HK-2 (cell line): ENCODE measurements around the gene NUB1.

Experiments
- DNase-seq: peaks from one replicate; pipeline ENCODE4 v3.0.0-alpha.2; 2018; ENCODE audit not compliant: unreplicated experiment

Gene NUB1

DNA sequence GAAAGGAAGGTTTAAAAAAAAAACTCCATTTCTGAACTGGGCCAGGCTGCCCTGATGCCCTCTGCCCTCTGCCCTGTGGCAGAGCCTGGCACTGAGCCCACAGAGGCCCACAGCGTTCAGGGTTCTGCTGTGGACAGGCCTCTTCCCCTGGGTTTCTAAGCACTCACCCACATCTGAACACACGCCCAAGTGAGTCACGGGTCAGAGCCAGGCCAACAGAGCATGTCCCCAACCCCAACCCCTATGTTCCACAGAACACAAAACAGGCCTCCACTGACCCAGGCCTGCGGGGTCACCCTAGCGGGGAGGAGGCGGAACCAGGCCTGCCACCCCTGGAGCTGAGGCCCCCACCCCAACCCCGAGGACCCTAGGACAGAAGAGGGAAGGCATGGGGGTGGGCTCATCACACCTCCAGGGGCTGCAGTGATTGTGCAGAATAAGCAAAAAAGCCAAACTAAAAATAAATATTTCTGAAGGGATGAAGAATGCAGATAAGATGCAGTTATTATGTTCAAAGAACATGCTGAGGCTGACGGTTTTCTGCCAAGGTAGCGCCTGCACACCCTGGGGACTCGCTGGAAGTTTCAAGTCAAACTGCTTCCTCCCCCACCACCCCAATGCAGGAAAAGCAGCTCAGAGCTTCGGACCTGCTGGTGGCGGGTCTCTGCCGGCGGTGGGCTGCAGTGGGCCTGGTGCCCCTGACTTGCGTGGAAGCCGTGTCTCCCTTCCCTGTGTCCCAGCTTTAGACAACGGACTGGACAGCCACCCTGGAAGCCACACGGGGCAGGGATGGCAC, 62.8 kb downstream of the NUB1 start:
- no peak for DNase-seq

DNA sequence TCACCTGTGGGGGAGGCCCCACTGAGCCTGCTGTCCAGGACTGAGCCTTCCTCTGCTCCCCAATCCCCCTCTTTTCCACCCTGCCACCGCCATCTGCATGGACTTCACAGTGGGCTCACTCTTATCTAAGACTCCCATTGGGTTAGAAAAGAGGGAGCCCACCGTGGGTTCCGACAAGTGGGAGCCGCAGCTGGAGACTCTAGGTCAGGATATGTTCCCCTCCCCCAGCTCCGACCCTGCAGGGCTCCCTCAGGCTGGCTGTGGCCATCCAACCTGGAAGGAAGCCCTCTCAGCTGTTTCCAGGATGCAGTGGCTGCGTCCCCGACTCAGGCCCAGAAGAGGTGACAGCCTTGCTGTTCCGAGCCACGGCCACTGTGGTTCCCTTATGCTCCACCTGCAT, 63.4 kb downstream of the NUB1 start:
- no peak for DNase-seq

DNA sequence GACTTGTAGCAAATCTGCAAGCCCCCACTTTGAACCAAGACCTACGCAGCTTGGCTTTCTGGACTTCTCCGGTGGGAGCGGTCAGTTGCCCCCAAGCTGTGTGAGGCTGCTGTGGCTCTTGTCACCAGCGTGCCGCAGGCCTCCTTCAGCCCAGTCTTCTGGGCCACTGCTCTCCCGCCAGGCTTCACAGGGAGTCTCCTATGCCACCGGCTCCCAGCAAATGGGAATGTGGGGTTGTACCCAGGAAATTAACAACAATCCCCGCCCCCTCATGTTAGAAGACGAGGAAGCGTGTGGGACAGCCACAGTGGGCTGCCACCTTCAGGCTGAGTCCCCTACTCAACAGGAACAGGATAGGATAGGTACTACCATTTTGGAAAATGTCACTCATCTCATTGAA, 64.0 kb downstream of the NUB1 start:
- no peak for DNase-seq

DNA sequence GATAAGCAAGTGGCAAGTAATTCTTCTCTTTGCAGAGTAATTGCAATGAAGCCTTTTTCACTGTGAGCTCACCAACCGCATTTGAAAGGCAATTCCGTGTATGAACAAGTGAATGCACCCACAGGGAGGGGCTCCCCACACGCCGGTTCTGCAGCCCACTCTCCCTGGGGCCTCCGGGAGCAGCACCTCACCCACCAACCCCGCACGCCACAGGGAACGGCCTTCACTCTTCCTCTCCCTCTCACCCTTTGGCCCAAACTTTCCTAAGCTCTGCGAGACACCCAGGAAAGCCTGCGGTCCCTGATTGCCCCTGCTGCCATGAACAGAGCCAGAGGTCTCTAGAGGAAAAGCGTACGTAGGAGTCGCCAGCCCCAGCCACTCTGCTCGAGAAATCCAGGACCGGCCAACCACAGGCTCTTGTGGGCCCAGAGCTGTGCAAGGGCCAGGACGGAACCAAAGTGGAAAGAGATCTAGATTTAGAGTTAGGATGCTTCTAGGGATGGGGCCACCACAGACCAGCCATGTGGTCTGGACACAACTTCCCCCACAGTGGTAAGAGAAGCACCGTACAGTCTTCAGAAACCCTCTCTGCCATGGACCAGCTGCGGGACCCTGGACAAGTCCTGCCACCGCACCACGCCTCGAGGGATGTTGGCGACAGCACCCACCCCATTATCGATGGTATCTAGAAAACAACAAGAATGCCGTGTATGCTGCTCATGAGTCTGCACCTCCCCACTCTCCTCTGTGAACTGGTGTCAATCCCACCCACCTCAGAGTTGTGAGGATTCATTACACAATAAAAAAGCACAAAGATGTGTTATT, 64.7 kb downstream of the NUB1 start:
- DNase-seq = no peak

DNA sequence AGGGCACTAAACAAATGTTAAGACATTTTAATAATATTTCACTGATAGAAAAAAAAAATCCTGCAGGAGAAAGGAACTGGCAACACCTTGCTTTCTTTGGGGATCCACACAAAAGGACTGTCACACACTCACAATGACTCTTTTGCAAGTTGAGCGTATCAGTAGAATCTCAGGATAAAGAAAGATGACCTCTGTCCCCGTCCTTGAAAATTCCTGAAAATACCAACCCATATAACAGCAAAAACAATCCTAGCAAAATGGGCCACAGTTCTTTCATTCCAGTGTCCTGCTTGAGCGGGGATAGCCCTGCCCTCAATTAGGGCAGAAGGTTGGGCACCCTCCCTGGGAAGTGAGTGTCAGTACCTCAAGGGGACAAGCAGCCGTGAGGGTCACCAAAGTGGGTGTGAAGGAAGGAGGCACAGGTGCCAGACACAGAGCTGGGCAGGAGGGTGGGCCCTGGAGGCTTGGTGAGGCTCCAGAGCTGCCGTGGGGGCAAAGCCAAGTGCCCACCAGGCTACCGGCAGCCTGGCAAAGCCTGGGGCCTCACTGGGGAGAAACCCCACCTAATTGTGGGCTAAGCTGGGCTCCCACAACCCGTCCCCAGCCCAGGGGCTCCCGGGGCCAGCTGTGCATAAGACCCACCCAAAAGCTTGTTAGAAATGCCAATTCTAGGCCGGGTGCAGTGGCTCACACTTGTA, 65.4 kb downstream of the NUB1 start:
- DNase-seq = no peak

DNA sequence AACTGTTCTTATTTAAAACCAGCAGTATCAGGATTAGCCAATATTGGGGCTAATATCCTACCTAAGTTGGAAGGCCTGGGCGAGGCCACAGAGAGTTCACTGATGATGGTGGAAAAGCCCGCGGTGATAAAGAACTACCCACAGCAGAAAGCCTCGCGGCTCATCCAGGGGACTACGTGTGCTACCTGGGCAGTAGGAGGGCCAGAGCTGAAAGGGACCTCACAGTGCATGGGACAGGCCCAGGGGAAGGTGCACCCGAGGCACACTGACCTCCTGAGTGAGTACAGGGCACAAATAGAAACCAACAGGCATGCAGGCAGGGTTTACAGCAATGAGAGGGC, 66.9 kb downstream of the NUB1 start:
- no peak for DNase-seq

DNA sequence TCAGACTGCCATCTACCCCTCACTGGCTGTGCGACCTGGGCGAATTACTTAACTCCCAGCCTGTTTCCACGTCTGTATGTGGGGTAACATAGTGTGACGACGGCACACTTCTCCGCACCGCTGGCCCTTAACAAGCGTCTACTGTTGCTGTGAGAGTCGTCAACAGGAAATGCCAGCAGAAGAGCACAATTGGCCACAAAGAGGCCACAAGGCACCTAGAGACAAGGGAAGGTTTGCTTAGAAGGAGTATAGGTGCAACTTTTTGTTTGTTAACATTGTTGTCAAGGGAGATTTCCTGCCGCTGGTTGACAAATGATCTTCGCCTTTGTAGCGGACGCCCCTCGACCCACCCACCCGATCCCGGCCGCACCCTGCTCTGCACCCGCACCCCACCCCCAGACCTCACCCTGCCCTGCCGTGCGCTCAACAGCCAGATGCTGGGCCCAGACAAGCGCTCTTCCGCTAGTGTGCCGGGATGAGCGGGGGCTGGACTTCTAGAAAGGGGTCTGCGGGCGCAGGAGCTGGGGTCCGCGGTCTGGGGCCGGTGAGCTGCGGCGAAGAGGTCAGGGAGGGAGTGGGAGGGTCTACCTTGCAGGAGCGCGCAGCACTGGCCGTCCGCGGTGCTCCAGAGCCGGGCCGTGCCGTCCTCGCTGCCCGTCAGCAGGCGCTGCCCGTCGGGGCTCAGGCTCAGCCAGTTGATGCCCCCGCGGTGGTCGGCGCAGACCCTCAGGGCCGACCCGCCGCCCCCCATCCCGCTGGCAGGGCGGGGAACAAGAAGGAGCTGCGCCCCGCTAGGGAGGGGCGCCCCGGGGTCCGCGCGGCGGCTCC, 67.4 kb downstream of the NUB1 start:
- no peak for DNase-seq

DNA sequence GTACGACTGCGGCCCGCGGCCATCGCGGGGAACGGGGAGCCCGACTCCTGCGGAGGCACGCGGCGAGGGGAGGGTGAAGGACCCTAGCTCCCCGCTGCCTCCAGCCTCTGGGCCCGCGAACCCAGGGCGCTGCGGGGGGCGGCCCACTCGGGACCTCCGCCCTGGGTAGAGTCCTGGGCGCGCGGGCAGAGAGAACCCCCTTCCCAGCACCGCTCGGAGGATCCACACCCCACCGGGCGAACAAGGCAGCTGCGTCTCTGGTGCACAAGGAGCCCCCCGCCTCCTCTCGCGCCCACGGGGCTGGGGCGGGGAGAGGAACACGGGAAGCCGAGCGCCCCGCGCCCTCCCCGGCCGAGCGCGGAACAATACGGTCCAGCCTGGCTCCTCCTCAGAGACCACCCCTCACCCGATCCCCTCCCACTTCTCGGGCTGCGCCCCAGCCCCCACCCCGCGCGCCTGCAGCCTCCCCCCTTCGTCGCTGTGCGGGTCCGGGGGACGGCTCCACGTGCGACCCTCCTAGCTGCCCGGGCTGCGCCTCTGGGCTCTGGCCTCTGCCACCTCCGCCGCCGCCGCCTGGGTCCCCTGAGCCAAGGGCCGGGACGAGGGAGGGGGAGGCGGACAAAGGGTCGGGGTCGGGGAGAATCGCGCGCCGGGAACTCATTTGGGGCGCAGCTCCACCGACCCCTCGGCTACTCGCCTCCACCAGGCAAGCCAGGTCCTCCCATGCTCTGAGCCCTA, 68.2 kb downstream of the NUB1 start, which contains the start of gene WDR86:
Gene WDR86 (minus strand): TSS at position 372 of the 738 bp plus-strand sequence. CDS start 449 bp downstream, outside the sequence.
- DNase-seq = no peak

DNA sequence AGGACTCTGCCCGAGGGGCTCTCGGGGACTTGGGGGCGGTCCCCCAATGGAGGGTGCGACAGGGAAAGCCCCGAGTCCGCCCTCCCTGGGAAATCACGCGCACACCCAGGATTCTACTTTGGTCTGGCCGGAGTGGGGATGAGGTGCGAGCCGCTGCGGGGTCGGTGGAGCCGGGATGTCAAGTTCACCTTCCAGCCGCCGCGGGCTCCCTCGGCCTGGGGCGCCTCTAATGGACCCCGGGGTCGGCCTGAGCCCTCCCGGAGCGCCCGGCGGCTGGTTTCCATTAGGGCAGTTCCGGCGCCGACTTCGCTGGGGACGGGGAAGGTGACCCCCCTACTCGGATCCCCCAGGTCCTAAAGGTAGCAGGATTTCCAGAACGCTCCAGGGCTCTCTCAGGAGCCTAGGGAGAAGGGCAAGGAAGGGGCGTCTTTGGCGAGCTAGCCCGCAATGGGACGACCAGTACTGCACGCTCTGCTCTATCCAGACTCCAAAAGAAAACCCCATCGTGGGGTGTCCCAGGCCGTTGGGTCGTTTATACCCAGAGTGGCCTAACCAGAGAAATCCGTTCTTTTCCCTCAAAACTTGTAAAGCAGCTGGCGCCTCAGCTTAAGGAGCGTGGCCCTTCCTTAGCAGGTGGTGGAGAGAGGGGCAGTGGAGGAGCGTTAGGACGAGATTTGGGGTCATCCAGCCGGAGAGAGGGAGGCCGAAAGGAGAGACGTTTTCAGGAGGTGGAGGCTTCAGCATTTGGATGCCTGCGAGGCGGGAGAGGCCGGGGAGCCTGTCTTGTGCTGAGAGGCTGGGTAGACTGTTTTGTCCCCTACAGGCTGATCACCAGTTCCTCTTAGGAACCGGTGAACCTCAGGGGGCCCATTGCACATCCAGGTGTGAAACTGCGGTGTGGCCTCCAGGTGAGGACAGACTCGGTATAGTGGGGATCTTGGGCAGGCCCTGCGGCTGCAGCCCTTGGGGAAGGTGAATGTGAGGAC, 69.1 kb downstream of the NUB1 start:
- DNase-seq = no peak

DNA sequence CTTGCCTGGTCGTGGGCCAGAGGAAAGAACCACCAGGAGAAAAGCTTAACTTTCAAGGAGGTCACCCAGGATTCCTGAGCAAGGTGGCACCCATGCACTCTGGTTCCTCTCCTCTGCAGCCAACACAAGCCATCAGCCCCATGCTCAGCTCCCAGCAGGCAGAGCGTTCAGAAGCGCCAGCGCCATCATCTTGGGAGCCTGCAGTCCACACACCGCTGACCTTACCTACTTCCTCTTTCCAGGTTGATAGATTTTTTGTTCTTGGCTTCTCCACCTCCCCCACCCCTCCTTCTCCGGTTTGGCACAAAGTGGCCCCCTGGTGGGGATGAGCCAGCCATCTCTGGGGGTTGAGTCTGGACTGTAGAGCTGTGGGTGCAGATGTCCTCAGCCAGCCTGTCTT, 69.9 kb downstream of the NUB1 start:
- DNase-seq = no peak

DNA sequence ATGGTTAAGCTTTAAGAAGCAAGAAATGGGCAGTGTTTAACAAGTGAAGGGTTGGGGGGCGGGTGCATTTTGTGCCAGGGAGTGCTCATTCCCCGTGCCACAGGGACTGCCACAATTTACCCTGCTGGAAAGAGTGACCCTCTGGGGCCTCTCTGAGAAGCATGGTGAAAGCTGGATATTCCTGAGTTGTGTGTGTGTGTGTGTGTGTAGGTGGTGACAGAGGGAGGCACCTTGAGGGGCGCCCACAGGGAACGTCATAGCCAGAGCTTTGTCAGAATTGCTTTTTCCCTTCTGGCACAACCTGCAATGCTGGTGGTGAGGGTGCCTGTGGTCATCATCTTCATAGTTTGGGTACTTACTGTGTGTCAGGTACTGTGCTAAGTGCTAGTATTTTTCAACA, 70.7 kb downstream of the NUB1 start:
- no peak for DNase-seq

DNA sequence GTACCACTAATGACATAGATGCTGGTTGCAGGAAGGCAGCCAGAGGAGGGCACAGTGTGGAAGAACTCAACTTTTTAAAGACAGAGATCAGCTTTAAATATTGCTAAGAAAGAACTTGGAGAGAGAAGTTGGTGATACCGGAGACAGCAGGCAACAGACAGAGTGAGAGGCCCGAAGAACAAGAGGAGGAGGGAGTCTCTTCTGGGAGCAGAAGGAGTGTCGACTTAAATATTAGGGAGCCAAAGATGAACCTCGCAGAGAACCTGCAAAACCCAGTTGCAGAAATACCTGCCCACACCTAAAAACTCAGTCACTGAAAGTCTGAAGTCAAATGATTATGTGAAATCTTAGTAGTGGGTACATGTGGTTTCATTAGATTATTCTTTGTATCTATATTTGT, 71.6 kb downstream of the NUB1 start:
- DNase-seq = no peak

DNA sequence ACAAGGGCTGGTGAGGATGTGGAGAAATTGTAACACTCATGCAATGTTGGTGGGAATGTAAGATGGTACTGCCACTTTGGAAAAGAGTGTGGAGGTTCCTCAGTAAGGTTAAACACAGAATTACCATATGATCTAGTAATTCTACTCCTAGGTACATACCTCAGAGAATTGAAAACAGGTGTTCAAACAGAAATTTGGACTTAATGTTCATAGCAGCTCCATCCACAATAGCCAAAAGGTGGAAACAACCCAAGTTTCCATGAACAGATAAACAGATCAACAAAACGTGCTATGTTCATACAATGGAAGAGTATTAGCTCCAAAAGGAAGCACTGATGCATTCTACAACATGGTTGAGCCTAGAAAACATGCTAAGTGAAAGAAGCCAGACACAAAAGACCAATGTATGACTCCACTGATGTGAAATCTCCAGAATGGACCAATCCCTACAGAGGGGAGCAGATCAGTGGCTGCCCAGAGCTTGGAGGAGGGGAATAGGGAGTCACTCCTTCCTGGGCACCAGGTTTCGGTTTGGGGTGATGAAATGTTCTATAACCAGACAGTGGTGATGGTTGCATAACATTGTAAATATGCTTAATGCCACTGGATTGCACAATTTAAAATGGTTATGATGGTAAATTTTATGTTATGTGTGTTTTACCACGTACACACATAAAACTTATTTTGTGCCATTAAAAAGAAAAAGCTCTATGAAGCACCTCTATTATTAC, 73.9 kb downstream of the NUB1 start:
- no peak for DNase-seq

DNA sequence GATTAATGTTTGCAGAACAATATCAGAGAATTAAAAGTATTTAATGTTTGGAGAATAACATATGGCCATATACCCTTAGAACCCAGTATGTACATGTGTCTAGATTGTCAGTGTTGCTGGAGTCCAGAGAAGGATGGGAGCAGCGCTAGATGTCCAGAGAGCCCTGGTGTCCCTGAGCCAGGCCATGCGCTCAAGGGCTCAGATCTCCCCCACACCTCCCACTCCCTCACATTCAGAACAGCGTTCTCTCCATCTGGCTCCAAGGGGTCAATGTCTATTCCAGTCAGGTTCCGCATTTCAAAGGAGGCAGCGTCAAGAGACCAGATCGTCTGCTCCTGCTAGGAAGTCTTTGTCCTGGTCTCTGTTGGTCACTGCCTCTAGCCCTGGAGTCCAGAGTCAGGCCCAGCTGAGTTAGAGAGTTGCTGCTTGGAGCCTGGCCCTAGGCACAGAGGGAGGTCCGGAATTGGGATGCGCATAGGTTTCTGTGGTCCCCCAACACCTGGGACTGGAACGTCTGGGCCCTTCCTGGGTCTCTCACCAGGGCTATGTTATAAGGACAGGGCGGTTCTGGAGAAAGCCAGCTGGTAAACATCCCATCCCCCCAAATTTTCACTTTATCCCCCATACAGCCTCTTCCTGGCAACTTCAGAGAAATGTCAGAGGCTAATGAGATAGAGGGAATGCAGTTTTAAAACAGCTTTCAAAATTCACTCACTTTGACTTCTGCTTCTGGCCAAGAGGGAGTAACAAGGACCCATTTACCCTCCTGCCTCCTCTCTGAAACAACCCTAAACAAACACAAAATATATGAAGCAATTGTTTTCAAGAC, 74.7 kb downstream of the NUB1 start:
- DNase-seq = no peak

DNA sequence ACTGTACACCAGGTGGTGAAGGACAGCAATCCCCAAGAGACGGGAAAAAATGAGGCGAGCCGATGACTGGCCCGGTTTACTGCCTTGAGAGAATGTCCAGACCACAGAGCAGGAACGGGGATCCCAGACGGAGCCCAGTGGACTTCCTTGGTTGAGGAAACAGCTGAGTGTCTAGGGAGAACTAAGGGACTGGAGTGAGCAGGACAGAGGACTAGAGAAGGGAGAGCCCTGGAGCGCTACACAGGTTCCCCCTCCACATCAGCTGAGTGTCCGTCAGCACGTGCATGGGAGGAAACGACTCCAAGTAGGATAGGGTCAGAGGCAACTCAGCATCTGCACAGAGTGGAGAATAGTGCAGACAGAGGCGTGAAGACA, 75.3 kb downstream of the NUB1 start:
- DNase-seq = no peak

DNA sequence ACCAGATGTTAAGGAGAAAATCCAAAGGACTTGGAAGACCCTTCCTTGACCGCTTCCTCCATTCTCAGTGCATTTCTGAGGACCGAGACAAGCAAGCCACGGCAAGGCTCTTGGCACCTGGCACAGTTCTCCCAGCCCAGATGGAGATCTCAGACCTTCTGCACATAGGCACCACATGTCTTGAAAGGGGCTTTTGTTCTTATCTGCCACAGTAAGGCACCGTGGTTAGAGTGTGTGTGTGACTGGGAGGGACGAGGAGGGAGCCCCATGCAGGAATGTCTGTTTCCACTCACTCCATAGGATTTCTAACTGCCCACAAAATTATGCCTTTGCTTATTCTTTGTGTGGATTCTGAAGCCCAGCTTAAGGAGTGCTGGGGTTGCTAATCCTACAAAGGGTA, 78.5 kb downstream of the NUB1 start:
- no peak for DNase-seq

DNA sequence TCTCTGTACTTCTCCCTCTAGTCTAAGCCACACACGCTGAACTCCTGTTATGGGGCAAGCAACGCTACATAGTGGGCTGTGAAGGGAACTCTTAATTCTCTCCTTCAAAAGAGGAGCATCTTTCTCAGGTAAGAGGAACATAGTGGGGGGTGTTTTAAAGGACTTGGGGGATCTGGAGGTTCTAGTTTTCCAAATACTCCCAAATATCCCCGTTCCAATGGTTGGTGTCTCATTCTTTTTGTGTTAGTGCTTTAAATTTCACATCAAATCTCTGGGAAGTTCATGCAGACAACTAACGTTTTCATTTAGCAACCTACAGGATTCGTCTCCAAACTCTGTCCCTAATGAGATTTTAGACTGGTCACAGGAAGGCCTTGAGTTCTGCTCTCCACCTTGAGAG, 80.6 kb downstream of the NUB1 start:
- DNase-seq = no peak

DNA sequence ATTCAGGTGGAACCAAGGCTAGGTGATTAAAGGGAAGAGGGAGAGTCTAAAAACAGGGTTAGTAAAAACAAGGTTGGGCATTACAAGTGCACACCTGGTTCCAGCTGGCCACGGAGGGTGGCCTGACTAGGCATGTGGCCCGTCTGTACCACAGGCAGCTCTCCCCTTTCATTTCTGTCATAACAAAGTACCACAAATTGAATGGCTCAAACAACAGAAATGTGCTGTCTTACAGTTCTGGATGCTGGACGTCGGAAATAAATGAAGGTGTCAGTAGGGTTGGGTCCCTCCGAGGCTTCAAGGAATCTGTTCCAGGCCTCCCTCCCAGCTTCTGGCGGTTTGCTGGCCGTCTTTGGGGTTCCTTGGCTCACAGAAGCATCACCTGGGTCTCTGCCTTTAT, 81.6 kb downstream of the NUB1 start:
- no peak for DNase-seq
